ENCODE data around the gene TMEM121B. TPM values are rescaled to one million over a fixed set of nuclear protein-coding genes. Genes with fewer than 3 reads are reported as not detected.

Gene TMEM121B
- total RNA-seq = under 1 TPM in 3 of 4 donors, not detected in 1; under 0.01 to 0.20 (median 0.16) TPM

DNA sequence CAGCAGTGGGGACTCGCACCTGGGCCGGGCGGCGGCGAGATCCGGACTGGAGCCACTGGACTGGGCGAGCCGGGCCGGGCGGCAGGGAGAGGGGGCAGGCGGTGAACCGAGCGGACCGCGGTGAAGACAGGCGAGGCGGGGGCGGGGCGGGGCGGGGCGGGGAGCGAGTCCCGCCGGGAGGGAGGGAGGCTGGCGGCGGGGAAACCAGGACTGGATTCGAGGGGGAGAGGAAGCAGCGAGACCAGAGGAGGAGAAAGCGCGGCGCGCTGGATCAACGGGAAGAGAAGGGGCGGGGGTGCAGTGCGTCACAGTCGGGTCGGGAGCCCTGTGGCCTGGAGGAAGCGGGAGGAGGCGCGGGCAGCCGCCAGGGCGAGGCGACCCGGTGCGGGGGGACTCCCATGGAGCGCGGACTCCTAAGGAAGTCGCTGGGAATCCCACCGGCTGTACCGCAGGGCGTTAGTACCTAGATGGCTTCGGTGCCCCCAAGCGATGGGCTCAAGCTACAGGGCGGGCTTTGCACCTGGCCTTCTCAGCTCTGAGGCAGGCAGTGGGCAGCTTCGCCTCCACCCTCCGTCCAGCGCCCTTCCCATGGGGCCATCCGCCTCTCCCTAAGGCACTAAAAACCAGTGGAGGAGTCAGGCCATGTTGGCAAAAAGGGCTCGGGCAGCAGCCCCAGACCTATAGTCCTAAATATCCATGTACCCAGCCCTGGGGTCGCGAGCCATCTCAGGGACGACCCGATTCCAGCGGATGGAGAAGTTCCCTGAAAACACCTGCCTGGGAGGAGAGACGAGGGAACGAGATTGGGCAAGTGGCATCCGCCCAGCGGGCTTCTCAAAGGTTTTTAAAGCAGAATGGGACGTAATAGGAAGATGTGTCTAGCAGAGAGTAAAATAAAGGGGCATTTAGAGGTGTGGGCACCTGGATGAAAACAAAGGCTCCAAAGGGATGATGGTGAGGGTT is at the start of gene TMEM121B:
TSS of gene TMEM121B (minus strand) at position 128 of the 963 bp plus-strand sequence. CDS start 233 bp downstream, outside the sequence.
- no peaks in the 10 kb centered on the region for H3K9me3 ChIP-seq
- TF ChIP-seq POLR2A (IDR thresholded peaks at IDR 0.05) = no peak
- no peak for TF ChIP-seq POLR2AphosphoS5 (IDR thresholded peaks at IDR 0.05)
- TF ChIP-seq EP300 (IDR thresholded peaks at IDR 0.05; ENCODE audit: low read depth) = no peak
- TF ChIP-seq, protein P1, sequence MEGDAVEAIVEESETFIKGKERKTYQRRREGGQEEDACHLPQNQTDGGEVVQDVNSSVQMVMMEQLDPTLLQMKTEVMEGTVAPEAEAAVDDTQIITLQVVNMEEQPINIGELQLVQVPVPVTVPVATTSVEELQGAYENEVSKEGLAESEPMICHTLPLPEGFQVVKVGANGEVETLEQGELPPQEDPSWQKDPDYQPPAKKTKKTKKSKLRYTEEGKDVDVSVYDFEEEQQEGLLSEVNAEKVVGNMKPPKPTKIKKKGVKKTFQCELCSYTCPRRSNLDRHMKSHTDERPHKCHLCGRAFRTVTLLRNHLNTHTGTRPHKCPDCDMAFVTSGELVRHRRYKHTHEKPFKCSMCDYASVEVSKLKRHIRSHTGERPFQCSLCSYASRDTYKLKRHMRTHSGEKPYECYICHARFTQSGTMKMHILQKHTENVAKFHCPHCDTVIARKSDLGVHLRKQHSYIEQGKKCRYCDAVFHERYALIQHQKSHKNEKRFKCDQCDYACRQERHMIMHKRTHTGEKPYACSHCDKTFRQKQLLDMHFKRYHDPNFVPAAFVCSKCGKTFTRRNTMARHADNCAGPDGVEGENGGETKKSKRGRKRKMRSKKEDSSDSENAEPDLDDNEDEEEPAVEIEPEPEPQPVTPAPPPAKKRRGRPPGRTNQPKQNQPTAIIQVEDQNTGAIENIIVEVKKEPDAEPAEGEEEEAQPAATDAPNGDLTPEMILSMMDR (IDR thresholded peaks at IDR 0.05) = no peak
- H3K27me3 ChIP-seq = peaks cover 57% of the 10 kb centered on the region
- 6 to 15% methylated on average over 20 to 41 of the region's 69 CpGs for WGBS, 2 donors (ENCODE audit: low coverage in 1 of 2)
- intact Hi-C loops (cut with DNase I; ENCODE audit: low total_unique reads) = no loop called here
- H3K27ac ChIP-seq = no peak within 1 kb of the TSS
- DNase-seq = peak; percentile 47
- H3K4me1 ChIP-seq = peaks cover 3 to 25% (median 11%) of the 10 kb centered on the region in 4 donors
- H3K36me3 ChIP-seq = no peaks in the 10 kb centered on the region
- in situ Hi-C loops (cut with MboI; ENCODE audit: low pct_ligation_motif_present in 1 of 4, low pct_unique_long_range_greater_than_20kb in 1 of 4, low sequenced_read_pairs in 3 of 4) = no loop called here
- H3K4me3 ChIP-seq = peak within 1 kb of the TSS; percentile 13 to 77 (median 44)

DNA sequence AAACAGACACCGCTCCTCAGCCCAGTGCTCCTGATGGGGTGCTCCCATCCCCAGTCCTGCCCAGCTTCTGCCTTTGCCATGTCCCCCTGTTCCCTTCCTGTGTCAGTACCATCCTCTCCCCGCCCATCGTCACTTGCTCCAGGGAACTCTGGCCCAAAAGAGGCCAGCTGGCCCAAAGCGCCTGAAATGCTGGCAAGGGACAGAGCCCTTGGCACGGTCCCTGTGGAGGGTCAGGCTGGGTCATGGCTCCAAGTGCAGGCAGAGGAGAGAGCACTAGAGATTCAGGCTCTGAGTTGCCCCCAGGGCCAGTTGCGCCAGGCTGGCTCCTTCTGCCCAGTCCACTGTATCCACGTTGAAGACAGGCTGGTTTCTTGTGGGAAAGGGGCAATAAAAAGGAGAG is 46.3 kb upstream of the TMEM121B start:
- Histone ChIP-seq H3K36me3 (no peaks in the 10 kb centered on the region), H3K4me3 (no peak overlapping the region), H3K4me1 (peaks cover 0 to 12% (median 6%) of the 10 kb centered on the region in 4 donors), H3K9me3 (no peaks in the 10 kb centered on the region), H3K27me3 (no peaks in the 10 kb centered on the region), H3K27ac (no peak overlapping the region)
- TF ChIP-seq EP300 (IDR thresholded peaks at IDR 0.05; ENCODE audit: low read depth) (no peak), POLR2AphosphoS5 (IDR thresholded peaks at IDR 0.05) (no peak), POLR2A (IDR thresholded peaks at IDR 0.05) (no peak)
- TF ChIP-seq, protein P1 (IDR thresholded peaks at IDR 0.05) = no peak
- intact Hi-C loops (cut with DNase I; ENCODE audit: low total_unique reads) = no loop called here
- no peak for DNase-seq
- 26 to 53% methylated on average over 3 to 7 of the region's 7 CpGs for whole genome bisulfite sequencing, 2 donors (ENCODE audit: low coverage in 1 of 2)
- in situ Hi-C loops (cut with MboI; ENCODE audit: low pct_ligation_motif_present in 1 of 4, low pct_unique_long_range_greater_than_20kb in 1 of 4, low sequenced_read_pairs in 3 of 4) = no loop called here

DNA sequence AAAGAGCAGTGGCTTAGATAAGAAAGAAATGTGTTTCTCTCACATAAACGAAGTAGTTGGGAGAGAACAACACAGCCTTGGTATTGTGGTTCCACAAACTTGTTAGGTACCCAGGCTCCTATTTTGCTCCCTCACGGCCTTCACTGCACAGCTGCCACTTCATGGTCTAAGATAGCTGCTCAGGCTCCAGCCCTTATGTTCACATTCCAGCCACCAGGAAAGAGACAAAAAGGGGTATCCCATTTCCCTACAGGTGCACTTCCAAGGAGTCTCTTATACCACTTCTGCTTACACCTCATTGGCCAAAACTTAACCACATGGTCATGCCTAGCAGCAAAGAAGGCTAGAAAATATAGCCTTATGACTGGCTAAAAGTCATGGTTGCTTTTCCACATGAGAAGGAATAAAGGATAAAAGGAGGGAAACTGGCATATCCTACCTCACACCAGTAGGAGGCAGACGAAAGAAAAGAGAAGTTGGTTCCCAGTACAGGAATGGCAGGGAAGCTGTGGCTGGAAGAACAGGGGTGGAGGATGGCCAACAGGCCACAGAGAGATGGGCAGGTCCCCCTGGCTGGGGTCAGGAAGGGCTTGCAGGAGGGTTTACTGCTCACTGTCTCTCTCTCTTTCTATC is 43.3 kb upstream of the TMEM121B start:
- H3K36me3 ChIP-seq = no peaks in the 10 kb centered on the region
- no peak overlapping the region for H3K4me3 ChIP-seq
- no peaks in the 10 kb centered on the region for H3K9me3 ChIP-seq
- in situ Hi-C loops (cut with MboI; ENCODE audit: low pct_ligation_motif_present in 1 of 4, low pct_unique_long_range_greater_than_20kb in 1 of 4, low sequenced_read_pairs in 3 of 4) = no loop called here
- intact Hi-C loops (cut with DNase I; ENCODE audit: low total_unique reads) = no loop called here
- TF ChIP-seq, protein P1 (IDR thresholded peaks at IDR 0.05) = no peak
- TF ChIP-seq EP300 (IDR thresholded peaks at IDR 0.05; ENCODE audit: low read depth) = no peak
- TF ChIP-seq POLR2A (IDR thresholded peaks at IDR 0.05) = no peak
- no peak for DNase-seq
- H3K27me3 ChIP-seq = no peaks in the 10 kb centered on the region
- 70 to 89% methylated on average over 2 to 3 of the region's 3 CpGs for WGBS, 2 donors (ENCODE audit: low coverage in 1 of 2)
- peaks cover 4 to 9% (median 6%) of the 10 kb centered on the region in 4 donors for H3K4me1 ChIP-seq
- H3K27ac ChIP-seq = no peak overlapping the region

DNA sequence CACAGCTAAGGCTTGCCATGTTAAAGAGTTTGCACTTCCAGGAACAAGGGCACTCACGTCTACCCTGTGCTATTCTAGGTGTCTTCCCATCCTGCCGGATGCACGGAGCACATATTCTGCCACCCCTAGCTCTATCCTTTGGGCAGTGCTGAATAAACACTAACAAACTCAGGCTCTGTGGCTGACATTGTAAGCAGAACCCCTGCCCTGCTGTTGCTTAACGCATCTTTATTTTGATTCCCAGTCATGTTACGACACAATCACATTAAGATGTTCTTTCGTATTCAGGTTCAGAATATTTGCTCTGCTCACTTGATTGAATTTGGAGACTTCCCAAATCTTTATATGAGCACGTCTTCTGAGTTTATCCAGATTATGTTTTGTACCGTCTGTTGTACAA is 41.6 kb upstream of the TMEM121B start:
- no peaks in the 10 kb centered on the region for H3K9me3 ChIP-seq
- no peak overlapping the region for H3K27ac ChIP-seq
- TF ChIP-seq, protein P1 (IDR thresholded peaks at IDR 0.05) = no peak
- TF ChIP-seq POLR2AphosphoS5 (IDR thresholded peaks at IDR 0.05) = no peak
- no peak for TF ChIP-seq POLR2A (IDR thresholded peaks at IDR 0.05)
- TF ChIP-seq EP300 (IDR thresholded peaks at IDR 0.05; ENCODE audit: low read depth) = no peak
- peaks cover 8 to 16% (median 13%) of the 10 kb centered on the region in 4 donors for H3K4me1 ChIP-seq
- WGBS, 2 donors (ENCODE audit: low coverage in 1 of 2) = 68 to 79% methylated on average over 6 to 8 of the region's 8 CpGs
- no peaks in the 10 kb centered on the region for H3K36me3 ChIP-seq
- intact Hi-C loops (cut with DNase I; ENCODE audit: low total_unique reads) = no loop called here
- H3K4me3 ChIP-seq = no peak overlapping the region
- in situ Hi-C loops (cut with MboI; ENCODE audit: low pct_ligation_motif_present in 1 of 4, low pct_unique_long_range_greater_than_20kb in 1 of 4, low sequenced_read_pairs in 3 of 4) = no loop called here
- DNase-seq = no peak
- no peaks in the 10 kb centered on the region for H3K27me3 ChIP-seq
